HCT116 (cell line): ENCODE measurements around the gene PYGB.

Experiments
- ATF3 ChIP-seq: IDR thresholded peaks from 2 replicates; pipeline ENCODE4 v1.6.1; 2012
- CEBPB ChIP-seq: IDR thresholded peaks from 2 replicates; pipeline ENCODE4 v1.6.1; 2012; ENCODE audit warnings: low read depth
- CTCF ChIP-seq, 3 experiments: fragments of 200-600 bp in 1 of 3; sonication (generic) in 1 of 3; IDR thresholded peaks in 2 of 3; conservative IDR thresholded peaks in 1 of 3; 2 replicates each; pipeline ENCODE4 v1.5.1; 2012 to 2017; ENCODE audit warnings: low read depth in 2 of 3, low read length in 2 of 3, antibody characterized with exemption in 1 of 3, borderline replicate concordance in 1 of 3, control low read depth in 1 of 3, mild to moderate bottlenecking in 1 of 3, mixed read lengths in 1 of 3, mixed run types in 1 of 3, moderate library complexity in 1 of 3; ENCODE audit not compliant: insufficient read depth in 1 of 3
- EZH2 ChIP-seq: fragments of 200-600 bp; sonication (generic); IDR thresholded peaks from 2 replicates; pipeline ENCODE4 v1.6.1; 2017; ENCODE audit warnings: antibody characterized with exemption, mixed run types
- EZH2phosphoT487 ChIP-seq: fragments of 200-600 bp; IDR thresholded peaks from 2 replicates; pipeline ENCODE4 v1.6.1; 2018; ENCODE audit warnings: antibody characterized with exemption, borderline replicate concordance
- FOSL1 ChIP-seq: IDR thresholded peaks from 2 replicates; pipeline ENCODE4 v1.6.1; 2012; ENCODE audit warnings: low read depth
- POLR2A ChIP-seq: IDR thresholded peaks from 2 replicates; pipeline ENCODE4 v1.7.0; 2011; ENCODE audit warnings: borderline replicate concordance; ENCODE audit not compliant: insufficient read depth, insufficient read length; ENCODE audit errors: extremely low read depth
- POLR2AphosphoS5 ChIP-seq: IDR thresholded peaks from 2 replicates; pipeline ENCODE4 v1.6.1; 2011; ENCODE audit warnings: mild to moderate bottlenecking, low read depth, low read length, moderate library complexity
- RAD21 ChIP-seq: IDR thresholded peaks from 2 replicates; pipeline ENCODE4 v1.6.1; 2012; ENCODE audit warnings: low read depth, mild to moderate bottlenecking
- REST ChIP-seq: IDR thresholded peaks from 2 replicates; pipeline ENCODE4 v1.6.1; 2012; ENCODE audit warnings: low read depth
- TCF7L2 ChIP-seq: IDR thresholded peaks from 2 replicates; pipeline ENCODE4 v1.7.0; 2011; ENCODE audit warnings: borderline replicate concordance, inconsistent platforms; ENCODE audit not compliant: insufficient read depth, insufficient read length; ENCODE audit errors: extremely low read depth
- ZNF274 ChIP-seq: fragments of 200-500 bp; sonication (Bioruptor generic); IDR thresholded peaks from 2 replicates; pipeline ENCODE4 v1.6.1; 2014; ENCODE audit warnings: mild to moderate bottlenecking, low read depth, low read length, inconsistent platforms

- TF ChIP-seq CTCF (IDR thresholded peaks at IDR 0.05 in 2 of 3, conservative IDR thresholded peaks at IDR 0.05 in 1 of 3; ENCODE audit: borderline replicate concordance in 1 of 3, insufficient read depth in 1 of 3, low read depth in 2 of 3, low read length in 2 of 3) (no peak), POLR2A (no peak), POLR2AphosphoS5 (no peak), REST (no peak), EZH2phosphoT487 (no peak), CEBPB (no peak), ZNF274 (no peak), RAD21 (no peak), FOSL1 (no peak), TCF7L2 (no peak), EZH2 (no peak), ATF3 (no peak)
These were observed 70.8 kb downstream of the PYGB start for GRCh38 chr20:25318471-25319240.
